BJ (cell line): ENCODE results near the gene SPATA6L. TPM values are rescaled to one million over a fixed set of nuclear protein-coding genes. Genes with fewer than 3 reads are reported as not detected.

ENCODE experiments used
- CTCF ChIA-PET: fragments of 350-600 bp; formaldehyde crosslinking; extraction: SDS; loops from one replicate; lab custom pipeline; 2021; ENCODE audit warnings: antibody characterized with exemption, inconsistent platforms; lab: Yijun Ruan, JAX
- POLR2A ChIA-PET: fragments of 300-600 bp; sonication (Branson Sonifier 250); formaldehyde crosslinking; extraction: SDS; loops from one replicate; lab custom pipeline; 2021; ENCODE audit warnings: antibody characterized with exemption; lab: Charles Lee
- DNase-seq: peaks from one replicate; pipeline ENCODE4 v3.0.0-alpha.2; 2011; ENCODE audit warnings: low read depth
- H3K27me3 ChIP-seq: 2 replicates; pipeline ENCODE4 v1.6.0; 2011; ENCODE audit warnings: low read length; ENCODE audit not compliant: control insufficient read depth, insufficient read depth
- H3K36me3 ChIP-seq: 2 replicates; pipeline ENCODE4 v1.5.1; 2011; ENCODE audit warnings: low read length; ENCODE audit not compliant: control insufficient read depth, insufficient read depth
- H3K4me3 ChIP-seq: 2 replicates; pipeline ENCODE4 v1.5.1; 2011; ENCODE audit warnings: low read depth, mild to moderate bottlenecking, control low read depth, low read length
- polyA plus RNA-seq: library from polyadenylated mRNA; depleted of rRNA; stranded (reverse); fragments of >200 nt; gene quantifications from 2 replicates; pipeline ENCODE4 v1.2.3, GENCODE V29; 2011
- TF ChIP-seq, protein P1 (sequence below): IDR thresholded peaks from 2 replicates; pipeline ENCODE4 v1.5.1; 2011; ENCODE audit warnings: low read depth, mild to moderate bottlenecking, control low read depth, inconsistent platforms, low read length, moderate library complexity; ENCODE audit not compliant: insufficient read depth

Gene SPATA6L
- polyA plus RNA-seq, 1 experiment, result 0.43 TPM

DNA sequence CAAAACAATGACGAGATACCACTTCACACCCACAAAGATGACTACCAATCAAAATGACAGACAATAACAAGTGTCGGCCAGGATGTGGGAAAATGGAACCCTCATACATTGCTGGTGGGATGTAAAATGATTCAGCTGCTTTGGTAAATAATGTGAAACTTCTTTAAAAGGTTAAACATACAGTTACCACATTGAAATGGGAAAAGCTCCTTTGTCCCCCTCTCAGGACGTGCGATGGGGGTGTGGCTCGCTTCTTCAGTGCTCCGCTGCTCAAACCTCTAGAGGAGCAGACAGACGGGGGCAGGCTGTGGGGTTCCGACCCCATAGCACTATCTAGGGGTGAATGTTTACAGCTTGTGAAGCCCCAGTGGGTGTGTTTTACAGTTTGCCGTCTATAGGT is 12.2 kb downstream of the SPATA6L start:
- ChIA-PET POLR2A (no interaction called here), CTCF (interaction anchor here (0.9 to 1.4 kb wide), 2 partner anchors 11 to 14 kb away, joined by 3 to 4 read pairs; no protein-coding TSS in a partner anchor)
- DNase-seq, result no peak
- no peak overlapping the region for H3K4me3 ChIP-seq
- no peaks in the 10 kb centered on the region for H3K36me3 ChIP-seq
- no peaks in the 10 kb centered on the region for H3K27me3 ChIP-seq
- TF ChIP-seq, protein P1, sequence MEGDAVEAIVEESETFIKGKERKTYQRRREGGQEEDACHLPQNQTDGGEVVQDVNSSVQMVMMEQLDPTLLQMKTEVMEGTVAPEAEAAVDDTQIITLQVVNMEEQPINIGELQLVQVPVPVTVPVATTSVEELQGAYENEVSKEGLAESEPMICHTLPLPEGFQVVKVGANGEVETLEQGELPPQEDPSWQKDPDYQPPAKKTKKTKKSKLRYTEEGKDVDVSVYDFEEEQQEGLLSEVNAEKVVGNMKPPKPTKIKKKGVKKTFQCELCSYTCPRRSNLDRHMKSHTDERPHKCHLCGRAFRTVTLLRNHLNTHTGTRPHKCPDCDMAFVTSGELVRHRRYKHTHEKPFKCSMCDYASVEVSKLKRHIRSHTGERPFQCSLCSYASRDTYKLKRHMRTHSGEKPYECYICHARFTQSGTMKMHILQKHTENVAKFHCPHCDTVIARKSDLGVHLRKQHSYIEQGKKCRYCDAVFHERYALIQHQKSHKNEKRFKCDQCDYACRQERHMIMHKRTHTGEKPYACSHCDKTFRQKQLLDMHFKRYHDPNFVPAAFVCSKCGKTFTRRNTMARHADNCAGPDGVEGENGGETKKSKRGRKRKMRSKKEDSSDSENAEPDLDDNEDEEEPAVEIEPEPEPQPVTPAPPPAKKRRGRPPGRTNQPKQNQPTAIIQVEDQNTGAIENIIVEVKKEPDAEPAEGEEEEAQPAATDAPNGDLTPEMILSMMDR, result no peak

GRCh38 chr9:4642351-4642750 is 23.9 kb downstream of the SPATA6L start:
- CTCF ChIA-PET, result interaction anchor here (1.3 kb wide), 1 partner anchor 11 kb away, joined by 4 read pairs; no protein-coding TSS in a partner anchor
- POLR2A ChIA-PET, result no interaction called here
- no peak for DNase-seq
- no peak overlapping the region for H3K4me3 ChIP-seq
- TF ChIP-seq, protein P1, result no peak
- H3K36me3 ChIP-seq, result no peaks in the 10 kb centered on the region
- no peaks in the 10 kb centered on the region for H3K27me3 ChIP-seq

GRCh38 chr9:4640027-4640426 is 26.3 kb downstream of the SPATA6L start:
- no peak for DNase-seq
- ChIA-PET POLR2A (no interaction called here), CTCF (interaction anchor here (0.6 to 4.0 kb wide), 26 partner anchors 8 to 325 kb away, joined by 3 to 38 read pairs (median 4); partner anchors contain the start of gene AK3)
- TF ChIP-seq, protein P1, result peak; percentile 52
- Histone ChIP-seq H3K4me3 (no peak overlapping the region), H3K27me3 (no peaks in the 10 kb centered on the region), H3K36me3 (no peaks in the 10 kb centered on the region)

DNA sequence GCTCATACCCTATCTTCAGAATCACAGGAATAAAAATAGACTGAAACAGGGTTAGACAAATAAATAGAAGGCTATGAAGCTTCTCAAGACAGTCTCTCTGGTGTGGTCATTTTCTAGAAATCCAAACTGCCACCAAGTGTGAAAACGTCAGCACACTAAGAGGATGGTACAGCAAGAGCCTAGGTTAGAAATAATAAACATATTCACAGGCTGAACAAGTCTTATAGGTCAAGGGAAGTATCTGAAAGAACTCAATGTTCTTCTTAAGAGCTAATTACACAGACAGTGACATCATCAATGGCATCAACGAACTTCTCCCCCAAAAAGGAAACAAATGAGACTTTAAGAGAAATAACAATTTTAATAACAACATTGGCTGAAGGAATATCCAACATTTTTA is 26.9 kb downstream of the SPATA6L start:
- no peak for DNase-seq
- POLR2A ChIA-PET, result no interaction called here

GRCh38 chr9:4638968-4639367 is 27.3 kb downstream of the SPATA6L start:
- CTCF ChIA-PET, result interaction anchor here (0.8 to 4.0 kb wide), 11 partner anchors 8 to 263 kb away, joined by 3 to 38 read pairs (median 5); no protein-coding TSS in a partner anchor
- POLR2A ChIA-PET, result no interaction called here
- DNase-seq, result no peak

More for the DNA sequence above, 26.9 kb downstream of the SPATA6L start:
- TF ChIP-seq, protein P1, result no peak
- CTCF ChIA-PET, result interaction anchor here (0.8 to 4.0 kb wide), 15 partner anchors 9 to 263 kb away, joined by 3 to 38 read pairs (median 5); partner anchors contain the start of gene AK3
- H3K36me3 ChIP-seq, result no peaks in the 10 kb centered on the region
- no peak overlapping the region for H3K4me3 ChIP-seq
- no peaks in the 10 kb centered on the region for H3K27me3 ChIP-seq

More at GRCh38 chr9:4638968-4639367, 27.3 kb downstream of the SPATA6L start:
- H3K36me3 ChIP-seq, result no peaks in the 10 kb centered on the region
- H3K4me3 ChIP-seq, result no peak overlapping the region
- no peaks in the 10 kb centered on the region for H3K27me3 ChIP-seq
- TF ChIP-seq, protein P1, result no peak
